Neutrophil (primary cell): ENCODE measurements around the gene BRDT.

Source experiments
- H3K27ac ChIP-seq: fragments of 200-600 bp; sonication (generic); 2 replicates; pipeline ENCODE4 v1.5.1; 2016; ENCODE audit warnings: mild to moderate bottlenecking, moderate library complexity
- H3K27me3 ChIP-seq: fragments of 200-600 bp; sonication (generic); 2 replicates; pipeline ENCODE4 v1.6.0; 2016; ENCODE audit warnings: mild to moderate bottlenecking
- H3K36me3 ChIP-seq: fragments of 200-600 bp; sonication (generic); 2 replicates; pipeline ENCODE4 v1.5.1; 2017
- H3K4me1 ChIP-seq, 2 experiments: fragments of 200-600 bp in 1 of 2; sonication (generic) in 1 of 2; 1 replicate in 1 of 2; 2 replicates in 1 of 2; pipeline versions ENCODE4 v1.5.1 to v1.6.1; 2013 to 2016; ENCODE audit warnings: low read depth in 1 of 2, low read length in 1 of 2, mild to moderate bottlenecking in 1 of 2, moderate library complexity in 1 of 2; ENCODE audit not compliant: control insufficient read depth in 1 of 2, insufficient read depth in 1 of 2
- H3K4me3 ChIP-seq, 2 experiments: fragments of 200-600 bp in 1 of 2; sonication (generic) in 1 of 2; 1 replicate in 1 of 2; 2 replicates in 1 of 2; pipeline ENCODE4 v1.5.1; 2013 to 2016; ENCODE audit warnings: low read depth in 1 of 2, low read length in 1 of 2, mild to moderate bottlenecking in 1 of 2, moderate library complexity in 1 of 2
- H3K9me3 ChIP-seq: fragments of 200-600 bp; sonication (generic); 2 replicates; pipeline ENCODE4 v1.5.1; 2016
- CTCF ChIP-seq: fragments of 200-600 bp; sonication (generic); IDR thresholded peaks from 2 replicates; pipeline ENCODE4 v1.5.1; 2016; ENCODE audit warnings: antibody characterized with exemption

Gene BRDT

GRCh38 chr1:92030656-92031107 lies 81.5 kb downstream of the BRDT start:
- no peak overlapping the region for H3K4me3 ChIP-seq
- H3K4me1 ChIP-seq = peaks cover 0 to 4% of the 10 kb centered on the region in 2 experiments
- no peak overlapping the region for H3K27ac ChIP-seq
- H3K27me3 ChIP-seq = peaks cover 84% of the 10 kb centered on the region
- no peaks in the 10 kb centered on the region for H3K9me3 ChIP-seq
- no peaks in the 10 kb centered on the region for H3K36me3 ChIP-seq
- TF ChIP-seq CTCF = no peak

- Histone ChIP-seq H3K9me3 (no peaks in the 10 kb centered on the region), H3K27ac (no peak overlapping the region), H3K36me3 (no peaks in the 10 kb centered on the region), H3K4me3 (no peak overlapping the region), H3K4me1 (peaks cover 0 to 4% of the 10 kb centered on the region in 2 experiments), H3K27me3 (peaks cover 92% of the 10 kb centered on the region)
- TF ChIP-seq CTCF = no peak
Observed at GRCh38 chr1:92031281-92032110, 82.3 kb downstream of the BRDT start.

GRCh38 chr1:92037400-92037799 lies 88.2 kb downstream of the BRDT start:
- no peak for TF ChIP-seq CTCF
- H3K9me3 ChIP-seq = no peaks in the 10 kb centered on the region
- no peaks in the 10 kb centered on the region for H3K36me3 ChIP-seq
- H3K4me1 ChIP-seq = no peaks in the 10 kb centered on the region
- no peak overlapping the region for H3K4me3 ChIP-seq
- H3K27me3 ChIP-seq = peaks cover 46% of the 10 kb centered on the region
- H3K27ac ChIP-seq = no peak overlapping the region

GRCh38 chr1:92038695-92039346 lies 89.6 kb downstream of the BRDT start:
- no peak overlapping the region for H3K27ac ChIP-seq
- H3K27me3 ChIP-seq = peaks cover 32% of the 10 kb centered on the region
- no peaks in the 10 kb centered on the region for H3K4me1 ChIP-seq
- H3K36me3 ChIP-seq = no peaks in the 10 kb centered on the region
- H3K9me3 ChIP-seq = no peaks in the 10 kb centered on the region
- TF ChIP-seq CTCF = no peak
- H3K4me3 ChIP-seq = no peak overlapping the region

- no peak for TF ChIP-seq CTCF
- Histone ChIP-seq H3K36me3 (no peaks in the 10 kb centered on the region), H3K4me3 (no peak overlapping the region), H3K27me3 (peaks cover 15% of the 10 kb centered on the region), H3K4me1 (no peaks in the 10 kb centered on the region), H3K9me3 (no peaks in the 10 kb centered on the region), H3K27ac (no peak overlapping the region)
Observed at GRCh38 chr1:92040971-92041370, 91.8 kb downstream of the BRDT start.
